GM10248 (cell line): ENCODE results near the gene TUG1.

ENCODE experiments used
- CTCF ChIA-PET: fragments of 300-600 bp; sonication (Branson Sonifier 250); formaldehyde crosslinking; extraction: SDS; loops from one replicate; lab custom pipeline; 2021; ENCODE audit warnings: antibody characterized with exemption; lab: Yijun Ruan, JAX
- POLR2A ChIA-PET: fragments of 350-650 bp; sonication (Branson Sonifier 250); formaldehyde crosslinking; extraction: SDS; loops from one replicate; lab custom pipeline; 2020; ENCODE audit warnings: antibody characterized with exemption; lab: Yijun Ruan, JAX
- DNase-seq: peaks from one replicate; pipeline ENCODE4 v3.0.0; 2012; ENCODE audit errors: extremely low spot score
- TF ChIP-seq, protein P1 (sequence below): IDR thresholded peaks from 2 replicates; pipeline ENCODE4 v1.5.1; 2012; ENCODE audit warnings: mild to moderate bottlenecking, low read depth; ENCODE audit errors: extremely low read depth, missing control alignments, control extremely low read depth

Gene TUG1

DNA sequence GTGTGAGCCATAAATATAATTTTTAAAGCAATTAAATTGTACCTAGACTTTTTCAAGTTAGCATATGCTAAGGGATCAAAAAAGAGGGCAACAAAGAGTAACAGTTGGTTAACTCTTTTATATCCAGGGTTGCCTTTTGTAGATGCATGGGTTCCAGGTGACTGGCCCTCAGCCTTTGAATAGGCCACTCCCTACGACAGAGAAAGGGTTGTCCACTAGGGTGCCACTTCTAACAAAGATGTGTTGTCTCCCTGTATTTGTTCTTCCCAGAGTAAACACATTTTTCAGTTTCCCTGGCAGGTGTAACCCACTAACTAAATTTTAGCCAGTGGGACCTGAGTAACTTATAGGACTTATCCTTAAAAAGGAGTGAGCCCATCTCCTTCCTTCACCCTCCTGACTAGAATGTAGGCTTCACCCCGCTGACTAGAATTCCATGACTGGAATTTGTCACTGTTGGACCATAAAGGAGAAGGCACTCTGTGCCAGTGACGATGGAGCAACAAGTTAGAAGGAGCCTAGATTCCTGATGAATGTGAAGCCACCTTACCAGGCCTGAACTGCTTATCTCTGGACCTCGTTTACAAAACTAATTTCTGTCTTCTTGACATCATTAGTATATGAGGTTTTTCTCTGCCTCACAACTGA, 16.6 kb downstream of the TUG1 start:
- TF ChIP-seq, protein P1, sequence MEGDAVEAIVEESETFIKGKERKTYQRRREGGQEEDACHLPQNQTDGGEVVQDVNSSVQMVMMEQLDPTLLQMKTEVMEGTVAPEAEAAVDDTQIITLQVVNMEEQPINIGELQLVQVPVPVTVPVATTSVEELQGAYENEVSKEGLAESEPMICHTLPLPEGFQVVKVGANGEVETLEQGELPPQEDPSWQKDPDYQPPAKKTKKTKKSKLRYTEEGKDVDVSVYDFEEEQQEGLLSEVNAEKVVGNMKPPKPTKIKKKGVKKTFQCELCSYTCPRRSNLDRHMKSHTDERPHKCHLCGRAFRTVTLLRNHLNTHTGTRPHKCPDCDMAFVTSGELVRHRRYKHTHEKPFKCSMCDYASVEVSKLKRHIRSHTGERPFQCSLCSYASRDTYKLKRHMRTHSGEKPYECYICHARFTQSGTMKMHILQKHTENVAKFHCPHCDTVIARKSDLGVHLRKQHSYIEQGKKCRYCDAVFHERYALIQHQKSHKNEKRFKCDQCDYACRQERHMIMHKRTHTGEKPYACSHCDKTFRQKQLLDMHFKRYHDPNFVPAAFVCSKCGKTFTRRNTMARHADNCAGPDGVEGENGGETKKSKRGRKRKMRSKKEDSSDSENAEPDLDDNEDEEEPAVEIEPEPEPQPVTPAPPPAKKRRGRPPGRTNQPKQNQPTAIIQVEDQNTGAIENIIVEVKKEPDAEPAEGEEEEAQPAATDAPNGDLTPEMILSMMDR, result no peak
- no peak for DNase-seq
- POLR2A ChIA-PET, result no interaction called here
- CTCF ChIA-PET, result no interaction called here

DNA sequence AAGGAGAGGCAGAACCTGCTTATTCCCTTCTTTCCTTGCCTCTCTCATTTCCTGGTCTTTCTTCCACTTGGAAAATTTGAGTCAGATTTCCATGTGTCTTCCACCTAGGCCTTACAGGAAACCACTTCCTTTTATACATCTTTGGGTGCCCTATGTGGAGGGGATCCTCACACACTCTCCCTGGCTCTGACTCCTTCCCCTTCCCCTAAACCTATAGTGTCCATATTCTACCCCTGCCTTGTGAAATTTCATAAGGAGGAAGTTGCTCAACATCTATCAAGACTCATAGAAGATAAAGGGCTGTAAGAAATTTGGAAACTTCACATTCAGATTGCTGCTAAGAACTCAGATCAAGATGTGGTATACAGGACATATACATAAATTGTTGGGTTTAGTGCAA, 20.4 kb downstream of the TUG1 start:
- no peak for DNase-seq

DNA sequence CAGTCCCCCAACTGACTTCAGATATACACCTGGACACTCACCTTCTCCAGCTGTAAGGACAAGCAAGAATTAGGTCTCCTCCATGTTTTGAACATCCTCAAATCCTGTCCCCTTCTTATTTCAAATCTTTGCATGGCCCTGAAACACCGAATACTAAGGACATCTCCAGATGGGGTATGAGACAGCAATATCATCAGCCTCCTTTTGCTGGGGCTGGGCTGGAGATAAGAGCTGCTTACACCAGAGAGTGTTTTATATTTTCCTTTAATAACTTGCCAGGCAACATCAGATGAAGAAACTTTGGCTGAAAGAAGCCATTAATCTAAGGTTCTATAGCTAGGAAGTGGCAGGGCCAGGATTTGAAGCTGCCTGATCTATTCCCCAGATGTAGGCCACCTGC, 21.6 kb downstream of the TUG1 start:
- TF ChIP-seq, protein P1, result no peak
- CTCF ChIA-PET, result no interaction called here
- POLR2A ChIA-PET, result no interaction called here
- no peak for DNase-seq

More for the DNA sequence above, 20.4 kb downstream of the TUG1 start:
- POLR2A ChIA-PET, result no interaction called here
- TF ChIP-seq, protein P1, result no peak
- CTCF ChIA-PET, result no interaction called here

DNA sequence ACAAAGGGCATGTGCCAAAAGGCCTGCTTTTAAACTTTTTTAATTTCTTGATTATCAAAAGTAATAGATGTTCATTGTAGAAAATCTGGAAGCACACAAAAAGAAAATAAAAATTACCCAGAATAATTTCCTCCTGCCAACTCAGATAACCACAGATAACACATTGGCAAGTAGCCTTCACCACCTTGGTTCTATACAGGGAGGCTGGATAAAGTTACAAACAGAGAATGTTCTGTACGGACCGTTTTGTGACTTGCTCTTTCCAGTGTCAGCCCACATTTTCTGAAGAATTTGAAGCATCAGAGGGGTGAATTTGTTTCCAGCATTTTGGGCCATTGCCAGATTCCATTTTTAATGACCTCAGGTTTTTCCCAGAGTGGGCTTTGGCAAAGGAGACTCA, 23.5 kb downstream of the TUG1 start:
- TF ChIP-seq, protein P1, result no peak
- no peak for DNase-seq
- ChIA-PET CTCF (no interaction called here), POLR2A (no interaction called here)

DNA sequence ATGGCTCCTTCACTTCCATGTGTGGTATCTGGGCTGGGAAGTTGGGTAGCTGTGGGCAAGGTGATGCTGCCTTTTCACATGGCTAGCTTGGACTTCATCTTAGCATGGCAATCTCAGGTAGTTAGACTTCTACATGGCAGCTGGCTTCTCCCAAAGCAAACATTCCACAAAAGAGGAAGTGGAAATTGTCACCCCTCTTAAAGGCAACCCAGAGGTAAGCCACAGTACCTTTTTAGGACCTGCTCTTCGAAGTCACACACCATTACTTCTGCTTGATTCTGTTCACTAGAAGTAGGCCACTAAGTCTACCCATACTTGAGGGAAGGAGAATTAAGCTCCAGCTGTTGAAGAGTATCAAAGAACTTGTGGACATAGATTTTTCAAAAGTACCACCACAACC, 25.9 kb downstream of the TUG1 start:
- TF ChIP-seq, protein P1, result no peak
- CTCF ChIA-PET, result no interaction called here
- no peak for DNase-seq
- POLR2A ChIA-PET, result no interaction called here

DNA sequence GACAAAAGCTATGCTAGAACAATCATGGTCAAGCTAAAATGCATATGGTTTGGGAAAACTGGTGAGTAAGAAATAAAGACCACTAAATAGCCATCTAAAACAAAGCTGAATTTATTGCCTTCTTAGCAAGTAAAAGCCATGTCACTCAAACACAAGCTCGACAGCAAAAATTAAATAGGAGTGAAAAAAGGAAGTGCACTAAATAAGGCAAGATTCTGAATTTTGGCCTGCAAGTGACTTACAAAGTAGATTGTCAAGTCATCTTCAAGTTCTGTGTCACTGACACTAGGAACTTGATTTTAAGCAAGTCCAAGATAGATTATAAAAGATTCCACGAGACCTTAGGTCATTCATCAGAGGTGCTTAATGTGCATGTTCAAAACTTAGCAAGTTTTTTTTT, 27.4 kb downstream of the TUG1 start:
- TF ChIP-seq, protein P1, result no peak
- ChIA-PET POLR2A (no interaction called here), CTCF (no interaction called here)
- DNase-seq, result no peak
